OCI-LY1 (cell line): ENCODE results near the gene EVC.

ENCODE experiments used
- EZH2 ChIP-seq: fragments of 200-600 bp; sonication (generic), shearing (Covaris generic); IDR thresholded peaks from 2 replicates; pipeline ENCODE4 v1.8.0; 2017; ENCODE audit warnings: borderline replicate concordance, mixed run types, mild to moderate bottlenecking, antibody characterized with exemption, low read length, moderate library complexity, mixed read lengths
- TF ChIP-seq, protein P1 (sequence below): fragments of 200-600 bp; sonication (generic), shearing (Covaris generic); IDR thresholded peaks from 2 replicates; pipeline ENCODE4 v1.5.1; 2017; ENCODE audit warnings: mild to moderate bottlenecking, antibody characterized with exemption, low read length, moderate library complexity, mixed read lengths

DNA sequence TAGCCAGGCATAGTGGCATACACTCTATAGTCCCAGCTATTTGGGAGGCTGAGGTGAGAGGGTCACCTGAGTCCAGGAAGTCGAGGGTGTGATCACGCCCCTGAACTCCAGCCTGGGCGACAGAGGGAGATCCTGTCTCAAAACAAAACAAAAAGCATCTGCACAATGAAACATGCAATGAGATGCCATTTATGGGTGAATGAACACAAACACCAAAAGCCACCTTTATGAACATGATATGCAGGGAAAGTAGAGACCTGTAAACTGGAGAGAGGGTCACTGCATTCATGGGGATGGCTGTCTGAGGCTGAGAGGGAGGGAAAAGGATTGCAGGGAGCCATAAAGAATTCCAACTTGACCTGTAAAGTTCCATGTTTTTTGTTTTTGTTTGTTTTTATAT is 70.7 kb downstream of the EVC start:
- TF ChIP-seq, protein P1, sequence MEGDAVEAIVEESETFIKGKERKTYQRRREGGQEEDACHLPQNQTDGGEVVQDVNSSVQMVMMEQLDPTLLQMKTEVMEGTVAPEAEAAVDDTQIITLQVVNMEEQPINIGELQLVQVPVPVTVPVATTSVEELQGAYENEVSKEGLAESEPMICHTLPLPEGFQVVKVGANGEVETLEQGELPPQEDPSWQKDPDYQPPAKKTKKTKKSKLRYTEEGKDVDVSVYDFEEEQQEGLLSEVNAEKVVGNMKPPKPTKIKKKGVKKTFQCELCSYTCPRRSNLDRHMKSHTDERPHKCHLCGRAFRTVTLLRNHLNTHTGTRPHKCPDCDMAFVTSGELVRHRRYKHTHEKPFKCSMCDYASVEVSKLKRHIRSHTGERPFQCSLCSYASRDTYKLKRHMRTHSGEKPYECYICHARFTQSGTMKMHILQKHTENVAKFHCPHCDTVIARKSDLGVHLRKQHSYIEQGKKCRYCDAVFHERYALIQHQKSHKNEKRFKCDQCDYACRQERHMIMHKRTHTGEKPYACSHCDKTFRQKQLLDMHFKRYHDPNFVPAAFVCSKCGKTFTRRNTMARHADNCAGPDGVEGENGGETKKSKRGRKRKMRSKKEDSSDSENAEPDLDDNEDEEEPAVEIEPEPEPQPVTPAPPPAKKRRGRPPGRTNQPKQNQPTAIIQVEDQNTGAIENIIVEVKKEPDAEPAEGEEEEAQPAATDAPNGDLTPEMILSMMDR = no peak
- no peak for TF ChIP-seq EZH2
